ENCODE results near the gene ADAMTS3. TPM values are rescaled to one million over a fixed set of nuclear protein-coding genes. Genes with fewer than 3 reads are reported as not detected.

Gene ADAMTS3
- total RNA-seq, 3 donors from 2014 or later, result 0.17 to 0.57 (median 0.41) TPM

DNA sequence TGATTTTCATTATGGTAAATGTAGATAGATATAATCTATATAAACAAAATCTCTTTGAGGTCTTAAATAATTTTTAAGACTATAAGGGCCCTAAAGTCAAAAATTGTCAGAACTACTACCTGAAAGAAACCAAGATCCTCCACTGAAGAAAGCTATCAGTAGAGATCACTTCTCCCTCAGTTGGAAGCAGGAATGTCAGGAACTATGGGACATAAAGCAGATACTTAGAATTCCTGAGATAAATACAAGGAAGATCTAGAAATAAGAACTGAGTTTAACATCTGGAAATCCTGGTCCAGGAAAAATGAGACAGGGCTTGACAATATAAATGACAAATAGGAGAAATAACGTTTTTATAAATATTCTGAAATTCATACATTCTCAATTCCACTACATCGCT is 97.2 kb downstream of the ADAMTS3 start:
- no peaks in the 10 kb centered on the region for H3K36me3 ChIP-seq (ENCODE audit: low read depth)
- H3K4me3 ChIP-seq, result no peak overlapping the region
- TF ChIP-seq, protein P1, sequence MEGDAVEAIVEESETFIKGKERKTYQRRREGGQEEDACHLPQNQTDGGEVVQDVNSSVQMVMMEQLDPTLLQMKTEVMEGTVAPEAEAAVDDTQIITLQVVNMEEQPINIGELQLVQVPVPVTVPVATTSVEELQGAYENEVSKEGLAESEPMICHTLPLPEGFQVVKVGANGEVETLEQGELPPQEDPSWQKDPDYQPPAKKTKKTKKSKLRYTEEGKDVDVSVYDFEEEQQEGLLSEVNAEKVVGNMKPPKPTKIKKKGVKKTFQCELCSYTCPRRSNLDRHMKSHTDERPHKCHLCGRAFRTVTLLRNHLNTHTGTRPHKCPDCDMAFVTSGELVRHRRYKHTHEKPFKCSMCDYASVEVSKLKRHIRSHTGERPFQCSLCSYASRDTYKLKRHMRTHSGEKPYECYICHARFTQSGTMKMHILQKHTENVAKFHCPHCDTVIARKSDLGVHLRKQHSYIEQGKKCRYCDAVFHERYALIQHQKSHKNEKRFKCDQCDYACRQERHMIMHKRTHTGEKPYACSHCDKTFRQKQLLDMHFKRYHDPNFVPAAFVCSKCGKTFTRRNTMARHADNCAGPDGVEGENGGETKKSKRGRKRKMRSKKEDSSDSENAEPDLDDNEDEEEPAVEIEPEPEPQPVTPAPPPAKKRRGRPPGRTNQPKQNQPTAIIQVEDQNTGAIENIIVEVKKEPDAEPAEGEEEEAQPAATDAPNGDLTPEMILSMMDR (IDR thresholded peaks at IDR 0.05), result no peak
- intact Hi-C loops (cut with DNase I, micrococcal nuclease), result no loop called here
- no peaks in the 10 kb centered on the region for H3K9me3 ChIP-seq
- DNase-seq (no peak), ATAC-seq (no peak)
- no peaks in the 10 kb centered on the region for H3K4me1 ChIP-seq (ENCODE audit: low read depth)

DNA sequence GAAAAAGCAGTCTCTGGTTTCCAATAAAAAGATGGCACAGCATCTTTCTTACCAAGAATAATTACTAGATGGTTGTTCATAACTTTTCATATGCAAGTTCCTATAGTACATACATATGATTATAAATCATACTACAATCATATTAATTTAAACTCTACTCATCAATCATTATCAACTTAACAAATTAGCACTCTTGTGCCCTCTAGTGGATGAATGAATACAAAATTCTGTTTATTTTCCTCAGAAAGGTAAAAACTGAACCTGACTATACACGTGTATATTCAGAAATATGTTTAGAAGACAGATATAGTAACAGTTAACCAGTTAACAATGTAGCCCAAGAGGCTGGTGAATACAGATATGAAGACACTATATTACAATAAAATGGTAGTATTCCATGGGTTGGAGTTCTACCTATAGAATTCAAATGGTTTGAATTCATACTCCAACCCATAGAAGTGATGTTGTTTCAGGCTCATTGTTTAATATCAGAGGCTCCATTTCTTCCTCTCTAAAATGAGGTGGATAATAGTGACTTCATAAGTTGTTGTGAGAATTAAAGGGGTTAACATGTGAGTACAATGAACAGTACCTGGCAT is 100.0 kb downstream of the ADAMTS3 start:
- no peak for DNase-seq
- intact Hi-C loops (cut with DNase I, micrococcal nuclease), result no loop called here

DNA sequence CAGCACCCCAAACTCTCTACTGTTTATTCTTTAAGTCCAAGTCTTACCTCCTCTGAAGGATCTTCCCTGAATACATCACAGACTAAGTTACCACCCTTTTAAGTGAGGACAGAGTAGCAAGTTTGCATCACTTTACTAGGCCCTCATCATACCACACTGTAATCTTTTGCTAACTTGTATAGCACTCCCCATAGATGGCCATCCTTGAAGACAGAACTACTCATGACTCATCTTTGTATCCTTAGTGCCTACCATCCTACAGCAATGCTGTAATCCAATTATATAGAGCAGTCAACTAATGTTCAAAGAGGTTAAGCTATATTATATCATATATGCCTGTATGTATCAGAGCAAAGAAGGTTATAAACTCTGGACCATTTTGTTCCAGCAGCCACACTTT is 101.4 kb downstream of the ADAMTS3 start:
- no peak for DNase-seq
- ATAC-seq, result no peak
- intact Hi-C loops (cut with DNase I, micrococcal nuclease), result no loop called here
- Histone ChIP-seq H3K4me1 (ENCODE audit: low read depth) (no peaks in the 10 kb centered on the region), H3K9me3 (no peaks in the 10 kb centered on the region), H3K36me3 (ENCODE audit: low read depth) (no peaks in the 10 kb centered on the region), H3K4me3 (no peak overlapping the region)
- TF ChIP-seq, protein P1 (IDR thresholded peaks at IDR 0.05), result no peak

More for the DNA sequence above, 100.0 kb downstream of the ADAMTS3 start:
- no peaks in the 10 kb centered on the region for H3K36me3 ChIP-seq (ENCODE audit: low read depth)
- H3K4me1 ChIP-seq (ENCODE audit: low read depth), result no peaks in the 10 kb centered on the region
- ATAC-seq, result no peak
- H3K4me3 ChIP-seq, result no peak overlapping the region
- H3K9me3 ChIP-seq, result no peaks in the 10 kb centered on the region
- TF ChIP-seq, protein P1 (IDR thresholded peaks at IDR 0.05), result no peak

GRCh38 chr4:72463724-72464123 is 105.3 kb downstream of the ADAMTS3 start:
- Histone ChIP-seq H3K4me1 (ENCODE audit: low read depth) (no peaks in the 10 kb centered on the region), H3K36me3 (ENCODE audit: low read depth) (no peaks in the 10 kb centered on the region), H3K9me3 (no peaks in the 10 kb centered on the region), H3K4me3 (no peak overlapping the region)
- intact Hi-C loops (cut with DNase I, micrococcal nuclease), result no loop called here
- no peak for DNase-seq
- TF ChIP-seq, protein P1 (IDR thresholded peaks at IDR 0.05), result no peak
- no peak for ATAC-seq

GRCh38 chr4:72457158-72457557 is 111.9 kb downstream of the ADAMTS3 start:
- intact Hi-C loops (cut with DNase I, micrococcal nuclease), result no loop called here
- H3K4me3 ChIP-seq, result no peak overlapping the region
- H3K9me3 ChIP-seq, result no peaks in the 10 kb centered on the region
- H3K36me3 ChIP-seq (ENCODE audit: low read depth), result no peaks in the 10 kb centered on the region
- H3K4me1 ChIP-seq (ENCODE audit: low read depth), result no peaks in the 10 kb centered on the region
- no peak for ATAC-seq
- DNase-seq, result no peak
- TF ChIP-seq, protein P1 (IDR thresholded peaks at IDR 0.05), result no peak

- no peak for DNase-seq
- Histone ChIP-seq H3K9me3 (no peaks in the 10 kb centered on the region), H3K36me3 (ENCODE audit: low read depth) (no peaks in the 10 kb centered on the region), H3K4me3 (no peak overlapping the region), H3K4me1 (ENCODE audit: low read depth) (no peaks in the 10 kb centered on the region)
- TF ChIP-seq, protein P1 (IDR thresholded peaks at IDR 0.05), result no peak
- ATAC-seq, result no peak
- intact Hi-C loops (cut with DNase I, micrococcal nuclease), result no loop called here
These were observed 117.7 kb downstream of the ADAMTS3 start for GRCh38 chr4:72451349-72451748.
